WTC11 (cell line): ENCODE data around the gene PDLIM7. TPM values are rescaled to one million over a fixed set of nuclear protein-coding genes. Genes with fewer than 3 reads are reported as not detected.

Experiments
- ATAC-seq: fragments of 200-7000 bp; cut with Tn5 transposase; 2 replicates; pipeline ENCODE4 v1.10.0; 2021; ENCODE audit warnings: mild to moderate bottlenecking, moderate library complexity
- CTCF ChIA-PET: fragments of 300-600 bp; sonication (Branson Sonifier 250); formaldehyde crosslinking; loops from one replicate; lab custom pipeline; 2021; ENCODE audit warnings: antibody characterized with exemption; lab: Charles Lee
- POLR2A ChIA-PET: fragments of 350-600 bp; sonication (Branson Sonifier 250); formaldehyde crosslinking; loops from one replicate; lab custom pipeline; 2021; ENCODE audit warnings: antibody characterized with exemption; lab: Charles Lee
- DNase-seq: peaks from one replicate; pipeline ENCODE4 v3.0.0; 2021; ENCODE audit warnings: low spot score
- H3K27ac Mint-ChIP-seq: 2 replicates; pipeline ENCODE4 v1.8.0; 2021; ENCODE audit warnings: mixed read lengths
- H3K27me3 Mint-ChIP-seq: 2 replicates; pipeline ENCODE4 v1.8.0; 2021; ENCODE audit warnings: low read depth, mild to moderate bottlenecking, moderate library complexity, mixed read lengths
- H3K36me3 Mint-ChIP-seq: 2 replicates; pipeline ENCODE4 v1.8.0; 2021; ENCODE audit warnings: mixed read lengths
- H3K4me1 Mint-ChIP-seq: 2 replicates; pipeline ENCODE4 v1.8.0; 2022; ENCODE audit warnings: mixed read lengths
- H3K4me3 Mint-ChIP-seq: 2 replicates; pipeline ENCODE4 v1.8.0; 2021; ENCODE audit warnings: mild to moderate bottlenecking, moderate library complexity, mixed read lengths
- H3K9me3 Mint-ChIP-seq: 2 replicates; pipeline ENCODE4 v1.8.0; 2021; ENCODE audit warnings: mixed read lengths
- ATF6 ChIP-seq: sonication (generic); formaldehyde crosslinking; IDR thresholded peaks from 2 replicates; pipeline ENCODE4 v1.8.1; 2023; ENCODE audit warnings: mild to moderate bottlenecking, missing genetic modification reagents
- ETV6 ChIP-seq: sonication (generic); formaldehyde crosslinking; IDR thresholded peaks from 2 replicates; pipeline ENCODE4 v1.8.1; 2022; ENCODE audit warnings: mild to moderate bottlenecking, missing genetic modification reagents
- FOXJ3 ChIP-seq: sonication (generic); formaldehyde crosslinking; IDR thresholded peaks from 2 replicates; pipeline ENCODE4 v1.9.0; 2021; ENCODE audit warnings: missing genetic modification reagents, mild to moderate bottlenecking, borderline replicate concordance
- FOXP1 ChIP-seq: sonication (generic); formaldehyde crosslinking; IDR thresholded peaks from 2 replicates; pipeline ENCODE4 v1.8.0; 2022; ENCODE audit warnings: missing genetic modification reagents, mild to moderate bottlenecking, moderate library complexity, borderline replicate concordance
- FOXP4 ChIP-seq: sonication (generic); formaldehyde crosslinking; IDR thresholded peaks from 2 replicates; pipeline ENCODE4 v1.8.0; 2022; ENCODE audit warnings: mild to moderate bottlenecking, missing genetic modification reagents
- GABPB1 ChIP-seq: sonication (generic); formaldehyde crosslinking; IDR thresholded peaks from 2 replicates; pipeline ENCODE4 v1.8.1; 2023; ENCODE audit warnings: mild to moderate bottlenecking, missing genetic modification reagents
- HMGA2 ChIP-seq: fragments of 250-450 bp; sonication (Bioruptor Pico); IDR thresholded peaks from 2 replicates; pipeline ENCODE4 v1.4.0; 2021; ENCODE audit warnings: mild to moderate bottlenecking, moderate library complexity
- IRF2 ChIP-seq: sonication (generic); formaldehyde crosslinking; IDR thresholded peaks from 2 replicates; pipeline ENCODE4 v1.8.0; 2022; ENCODE audit warnings: low read depth, missing genetic modification reagents, borderline replicate concordance
- NFATC4 ChIP-seq: fragments of 250-450 bp; sonication (Bioruptor Pico); IDR thresholded peaks from 2 replicates; pipeline ENCODE4 v1.9.0; 2021; ENCODE audit warnings: mild to moderate bottlenecking
- NR3C1 ChIP-seq: sonication (generic); formaldehyde crosslinking; conservative IDR thresholded peaks from 2 replicates; pipeline ENCODE4 v1.8.1; 2023; ENCODE audit warnings: low read depth, mild to moderate bottlenecking, missing genetic modification reagents
- PRRX2 ChIP-seq: fragments of 250-450 bp; sonication (Bioruptor Pico); IDR thresholded peaks from 2 replicates; pipeline ENCODE4 v1.8.0; 2021; ENCODE audit warnings: mild to moderate bottlenecking
- SOX15 ChIP-seq: fragments of 250-450 bp; sonication (Bioruptor Pico); IDR thresholded peaks from 2 replicates; pipeline ENCODE4 v1.9.0; 2021; ENCODE audit warnings: mild to moderate bottlenecking
- SP1 ChIP-seq: sonication (generic); formaldehyde crosslinking; conservative IDR thresholded peaks from 2 replicates; pipeline ENCODE4 v1.8.1; 2022; ENCODE audit warnings: missing genetic modification reagents
- TEAD1 ChIP-seq: sonication (generic); formaldehyde crosslinking; IDR thresholded peaks from 2 replicates; pipeline ENCODE4 v1.8.0; 2022; ENCODE audit warnings: mild to moderate bottlenecking, missing genetic modification reagents
- ZNF317 ChIP-seq: sonication (generic); formaldehyde crosslinking; IDR thresholded peaks from 2 replicates; pipeline ENCODE4 v1.8.1; 2023; ENCODE audit warnings: low read depth, mild to moderate bottlenecking, moderate library complexity, missing genetic modification reagents, borderline replicate concordance
- ZNF423 ChIP-seq: fragments of 250-450 bp; sonication (Bioruptor Pico); IDR thresholded peaks from 2 replicates; pipeline ENCODE4 v2.1.2; 2022; ENCODE audit warnings: mild to moderate bottlenecking, moderate library complexity
- total RNA-seq: library from RNA; stranded (reverse); gene quantifications from 3 replicates; pipeline ENCODE4 v1.2.3, GENCODE V29; 2021
- TF ChIP-seq, protein P1 (sequence below): fragments of 200-600 bp; IDR thresholded peaks from 2 replicates; pipeline ENCODE4 v1.8.0; 2022; ENCODE audit warnings: antibody characterized with exemption
- TF ChIP-seq, protein P2 (sequence below): sonication (generic); formaldehyde crosslinking; IDR thresholded peaks from 2 replicates; pipeline ENCODE4 v1.8.1; 2023; ENCODE audit warnings: mild to moderate bottlenecking, missing genetic modification reagents, moderate library complexity
- TF ChIP-seq, protein P3 (sequence below): fragments of 250-450 bp; sonication (Bioruptor Pico); IDR thresholded peaks from 2 replicates; pipeline ENCODE4 v1.8.0; 2021; ENCODE audit warnings: mild to moderate bottlenecking
- TF ChIP-seq, protein P4 (sequence below): sonication (generic); formaldehyde crosslinking; IDR thresholded peaks from 2 replicates; pipeline ENCODE4 v1.8.1; 2022; ENCODE audit warnings: mild to moderate bottlenecking, moderate library complexity, missing genetic modification reagents
- TF ChIP-seq, protein P5 (sequence below): sonication (generic); formaldehyde crosslinking; IDR thresholded peaks from 2 replicates; pipeline ENCODE4 v1.8.0; 2023; ENCODE audit warnings: missing genetic modification reagents, mild to moderate bottlenecking, borderline replicate concordance

Gene PDLIM7
- total RNA-seq, 1 experiment from 2014 or later: 142 TPM

DNA sequence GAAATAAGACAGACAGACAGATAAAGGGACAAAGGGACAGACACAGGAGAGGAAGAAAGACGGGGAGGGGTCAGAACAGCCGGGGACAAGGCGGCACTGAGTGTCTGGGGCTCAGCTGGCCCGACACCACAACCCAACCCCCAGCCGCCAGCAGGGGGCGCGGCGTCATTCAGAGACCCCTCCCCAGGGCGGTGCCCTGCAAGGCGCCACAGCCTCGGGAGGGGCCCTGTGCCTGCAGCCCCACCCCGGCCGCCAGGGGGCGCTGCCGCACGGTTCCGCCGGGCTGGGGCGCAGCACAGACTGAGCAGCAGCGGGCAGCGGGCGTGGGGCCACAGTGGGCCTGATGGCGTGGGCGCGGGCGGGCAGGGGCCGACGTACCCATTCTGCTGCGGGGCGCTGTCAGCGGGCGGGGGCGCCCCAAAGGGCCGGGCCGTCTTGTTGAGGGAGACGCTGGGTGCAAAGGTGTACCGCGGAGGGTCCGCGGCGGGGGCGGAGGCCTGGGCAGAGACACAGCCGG, 5.9 kb downstream of the PDLIM7 start:
- POLR2A ChIA-PET: interaction anchor here (0.6 to 6.1 kb wide), 3 partner anchors 10 to 34 kb away, joined by 3 to 43 read pairs (median 4); no protein-coding TSS in a partner anchor
- Mint-ChIP-seq H3K27ac (peak overlapping the region; percentile 65; the same call in 1 of the 2 replicates), H3K4me3 (no peak overlapping the region), H3K4me1 (peaks cover 27% of the 10 kb centered on the region), H3K36me3 (peaks cover 40% of the 10 kb centered on the region), H3K9me3 (no peaks in the 10 kb centered on the region), H3K27me3 (no peaks in the 10 kb centered on the region)
- peak; percentile 93 for DNase-seq
- peak; percentile 57 for ATAC-seq
- CTCF ChIA-PET: interaction anchor here (0.5 to 11.2 kb wide), 17 partner anchors 10 to 609 kb away, joined by 3 to 230 read pairs (median 6); partner anchors contain the start of genes DBN1 and DOK3
- TF ChIP-seq FOXP4 (peak; percentile 78; the same call in 1 of the 2 replicates), IRF2 (no peak), NR3C1 (CRISPR knock-in tag) (no peak), ZNF317 (CRISPR knock-in tag) (0 out of 2 replicates have a peak, but pooled peaks have one; percentile 8), GABPB1 (peak; percentile 41; the same call in 1 of the 2 replicates), SOX15 (CRISPR knock-in tag) (no peak), ETV6 (CRISPR knock-in tag) (peak; percentile 81; the same call in 1 of the 2 replicates), HMGA2 (no peak), ZNF423 (CRISPR knock-in tag) (peak; percentile 80), TEAD1 (CRISPR knock-in tag) (peak; percentile 67; the same call in 1 of the 2 replicates), SP1 (CRISPR knock-in tag) (peak; percentile 85), FOXP1 (0 out of 2 replicates have a peak, but pooled peaks have one; percentile 20), ATF6 (no peak), PRRX2 (CRISPR knock-in tag) (no peak), NFATC4 (CRISPR knock-in tag) (no peak), FOXJ3 (CRISPR knock-in tag) (no peak)
- TF ChIP-seq, protein P1, sequence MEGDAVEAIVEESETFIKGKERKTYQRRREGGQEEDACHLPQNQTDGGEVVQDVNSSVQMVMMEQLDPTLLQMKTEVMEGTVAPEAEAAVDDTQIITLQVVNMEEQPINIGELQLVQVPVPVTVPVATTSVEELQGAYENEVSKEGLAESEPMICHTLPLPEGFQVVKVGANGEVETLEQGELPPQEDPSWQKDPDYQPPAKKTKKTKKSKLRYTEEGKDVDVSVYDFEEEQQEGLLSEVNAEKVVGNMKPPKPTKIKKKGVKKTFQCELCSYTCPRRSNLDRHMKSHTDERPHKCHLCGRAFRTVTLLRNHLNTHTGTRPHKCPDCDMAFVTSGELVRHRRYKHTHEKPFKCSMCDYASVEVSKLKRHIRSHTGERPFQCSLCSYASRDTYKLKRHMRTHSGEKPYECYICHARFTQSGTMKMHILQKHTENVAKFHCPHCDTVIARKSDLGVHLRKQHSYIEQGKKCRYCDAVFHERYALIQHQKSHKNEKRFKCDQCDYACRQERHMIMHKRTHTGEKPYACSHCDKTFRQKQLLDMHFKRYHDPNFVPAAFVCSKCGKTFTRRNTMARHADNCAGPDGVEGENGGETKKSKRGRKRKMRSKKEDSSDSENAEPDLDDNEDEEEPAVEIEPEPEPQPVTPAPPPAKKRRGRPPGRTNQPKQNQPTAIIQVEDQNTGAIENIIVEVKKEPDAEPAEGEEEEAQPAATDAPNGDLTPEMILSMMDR: peak; percentile 100
- TF ChIP-seq, protein P2, sequence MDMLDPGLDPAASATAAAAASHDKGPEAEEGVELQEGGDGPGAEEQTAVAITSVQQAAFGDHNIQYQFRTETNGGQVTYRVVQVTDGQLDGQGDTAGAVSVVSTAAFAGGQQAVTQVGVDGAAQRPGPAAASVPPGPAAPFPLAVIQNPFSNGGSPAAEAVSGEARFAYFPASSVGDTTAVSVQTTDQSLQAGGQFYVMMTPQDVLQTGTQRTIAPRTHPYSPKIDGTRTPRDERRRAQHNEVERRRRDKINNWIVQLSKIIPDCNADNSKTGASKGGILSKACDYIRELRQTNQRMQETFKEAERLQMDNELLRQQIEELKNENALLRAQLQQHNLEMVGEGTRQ (CRISPR knock-in tag): no peak
- TF ChIP-seq, protein P3, sequence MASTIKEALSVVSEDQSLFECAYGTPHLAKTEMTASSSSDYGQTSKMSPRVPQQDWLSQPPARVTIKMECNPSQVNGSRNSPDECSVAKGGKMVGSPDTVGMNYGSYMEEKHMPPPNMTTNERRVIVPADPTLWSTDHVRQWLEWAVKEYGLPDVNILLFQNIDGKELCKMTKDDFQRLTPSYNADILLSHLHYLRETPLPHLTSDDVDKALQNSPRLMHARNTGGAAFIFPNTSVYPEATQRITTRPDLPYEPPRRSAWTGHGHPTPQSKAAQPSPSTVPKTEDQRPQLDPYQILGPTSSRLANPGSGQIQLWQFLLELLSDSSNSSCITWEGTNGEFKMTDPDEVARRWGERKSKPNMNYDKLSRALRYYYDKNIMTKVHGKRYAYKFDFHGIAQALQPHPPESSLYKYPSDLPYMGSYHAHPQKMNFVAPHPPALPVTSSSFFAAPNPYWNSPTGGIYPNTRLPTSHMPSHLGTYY: 0 out of 2 replicates have a peak, but pooled peaks have one; percentile 12
- TF ChIP-seq, protein P4, sequence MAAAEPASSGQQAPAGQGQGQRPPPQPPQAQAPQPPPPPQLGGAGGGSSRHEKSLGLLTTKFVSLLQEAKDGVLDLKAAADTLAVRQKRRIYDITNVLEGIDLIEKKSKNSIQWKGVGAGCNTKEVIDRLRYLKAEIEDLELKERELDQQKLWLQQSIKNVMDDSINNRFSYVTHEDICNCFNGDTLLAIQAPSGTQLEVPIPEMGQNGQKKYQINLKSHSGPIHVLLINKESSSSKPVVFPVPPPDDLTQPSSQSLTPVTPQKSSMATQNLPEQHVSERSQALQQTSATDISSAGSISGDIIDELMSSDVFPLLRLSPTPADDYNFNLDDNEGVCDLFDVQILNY: peak; percentile 75; the same call in 1 of the 2 replicates
- TF ChIP-seq, protein P5, sequence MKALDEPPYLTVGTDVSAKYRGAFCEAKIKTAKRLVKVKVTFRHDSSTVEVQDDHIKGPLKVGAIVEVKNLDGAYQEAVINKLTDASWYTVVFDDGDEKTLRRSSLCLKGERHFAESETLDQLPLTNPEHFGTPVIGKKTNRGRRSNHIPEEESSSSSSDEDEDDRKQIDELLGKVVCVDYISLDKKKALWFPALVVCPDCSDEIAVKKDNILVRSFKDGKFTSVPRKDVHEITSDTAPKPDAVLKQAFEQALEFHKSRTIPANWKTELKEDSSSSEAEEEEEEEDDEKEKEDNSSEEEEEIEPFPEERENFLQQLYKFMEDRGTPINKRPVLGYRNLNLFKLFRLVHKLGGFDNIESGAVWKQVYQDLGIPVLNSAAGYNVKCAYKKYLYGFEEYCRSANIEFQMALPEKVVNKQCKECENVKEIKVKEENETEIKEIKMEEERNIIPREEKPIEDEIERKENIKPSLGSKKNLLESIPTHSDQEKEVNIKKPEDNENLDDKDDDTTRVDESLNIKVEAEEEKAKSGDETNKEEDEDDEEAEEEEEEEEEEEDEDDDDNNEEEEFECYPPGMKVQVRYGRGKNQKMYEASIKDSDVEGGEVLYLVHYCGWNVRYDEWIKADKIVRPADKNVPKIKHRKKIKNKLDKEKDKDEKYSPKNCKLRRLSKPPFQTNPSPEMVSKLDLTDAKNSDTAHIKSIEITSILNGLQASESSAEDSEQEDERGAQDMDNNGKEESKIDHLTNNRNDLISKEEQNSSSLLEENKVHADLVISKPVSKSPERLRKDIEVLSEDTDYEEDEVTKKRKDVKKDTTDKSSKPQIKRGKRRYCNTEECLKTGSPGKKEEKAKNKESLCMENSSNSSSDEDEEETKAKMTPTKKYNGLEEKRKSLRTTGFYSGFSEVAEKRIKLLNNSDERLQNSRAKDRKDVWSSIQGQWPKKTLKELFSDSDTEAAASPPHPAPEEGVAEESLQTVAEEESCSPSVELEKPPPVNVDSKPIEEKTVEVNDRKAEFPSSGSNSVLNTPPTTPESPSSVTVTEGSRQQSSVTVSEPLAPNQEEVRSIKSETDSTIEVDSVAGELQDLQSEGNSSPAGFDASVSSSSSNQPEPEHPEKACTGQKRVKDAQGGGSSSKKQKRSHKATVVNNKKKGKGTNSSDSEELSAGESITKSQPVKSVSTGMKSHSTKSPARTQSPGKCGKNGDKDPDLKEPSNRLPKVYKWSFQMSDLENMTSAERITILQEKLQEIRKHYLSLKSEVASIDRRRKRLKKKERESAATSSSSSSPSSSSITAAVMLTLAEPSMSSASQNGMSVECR (CRISPR knock-in tag): peak; percentile 34; the same call in 1 of the 2 replicates
